Transverse colon (tissue), 3 donors: ENCODE data around the gene LTN1.

Source experiments
- CTCF ChIP-seq, 5 experiments: fragments of 200-600 bp in 3 of 5; fragments of 450-650 bp in 2 of 5; sonication (generic) in 3 of 5; IDR thresholded peaks; 1 replicate in 2 of 5; 2 replicates in 3 of 5; pipeline ENCODE4 v1.5.1; 2016 to 2017; ENCODE audit warnings: antibody characterized with exemption in 5 of 5, inconsistent platforms in 3 of 5, mild to moderate bottlenecking in 2 of 5, moderate library complexity in 1 of 5
- EP300 ChIP-seq: sonication (generic); formaldehyde crosslinking; IDR thresholded peaks from one replicate; pipeline ENCODE4 v1.6.1; 2017; ENCODE audit warnings: antibody characterized with exemption, low read depth
- POLR2A ChIP-seq: fragments of 450-650 bp; IDR thresholded peaks from one replicate; pipeline ENCODE4 v1.6.1; 2016; ENCODE audit warnings: antibody characterized with exemption, mild to moderate bottlenecking, moderate library complexity

GRCh38 chr21:28943631-28944030 is 49.0 kb downstream of the LTN1 start:
- TF ChIP-seq CTCF (IDR thresholded peaks at IDR 0.05) (no peak), POLR2A (no peak), EP300 (no peak)
